OCI-LY3 (cell line): ENCODE measurements around the gene PDE9A.

Experiments
- H2AFZ ChIP-seq: fragments of 200-600, 300-600 bp; shearing (Covaris generic); 2 replicates; pipeline ENCODE4 v1.6.0; 2014; ENCODE audit warnings: antibody characterized with exemption, low read depth, low read length
- H3K27ac ChIP-seq: fragments of 200-600, 300-600 bp; sonication (generic); 2 replicates; pipeline ENCODE4 v1.5.1; 2014; ENCODE audit warnings: mild to moderate bottlenecking, low read length, moderate library complexity, mixed read lengths
- H3K27me3 ChIP-seq: fragments of 200-600, 300-600 bp; sonication (generic); 2 replicates; pipeline ENCODE4 v1.6.1; 2014; ENCODE audit warnings: low read depth, low read length, mixed read lengths
- H3K36me3 ChIP-seq: fragments of 200-600, 300-600 bp; sonication (generic); replicated peaks from 2 replicates; pipeline ENCODE3; 2014; ENCODE audit warnings: low read depth, low read length, mixed read lengths
- H3K4me1 ChIP-seq: fragments of 300-600, 200-600 bp; sonication (generic); 2 replicates; pipeline ENCODE4 v1.6.1; 2014; ENCODE audit warnings: low read length, mixed read lengths
- H3K4me2 ChIP-seq: fragments of 200-600, 300-600 bp; sonication (generic); 2 replicates; pipeline ENCODE4 v1.6.1; 2014; ENCODE audit warnings: low read length, mixed read lengths
- H3K4me3 ChIP-seq: fragments of 300-600, 200-600 bp; sonication (generic); 2 replicates; pipeline ENCODE4 v1.5.1; 2014; ENCODE audit warnings: antibody characterized with exemption, mild to moderate bottlenecking, low read length, moderate library complexity
- H3K79me2 ChIP-seq: fragments of 300-600, 200-600 bp; shearing (Covaris generic); 2 replicates; pipeline ENCODE4 v1.6.1; 2014; ENCODE audit warnings: mild to moderate bottlenecking, low read length, mixed read lengths
- H3K9ac ChIP-seq: fragments of 300-600, 200-600 bp; shearing (Covaris generic); 2 replicates; pipeline ENCODE4 v1.6.0; 2014; ENCODE audit warnings: mild to moderate bottlenecking, low read length, moderate library complexity
- H3K9me3 ChIP-seq: fragments of 200-600, 300-600 bp; shearing (Covaris generic); 2 replicates; pipeline ENCODE4 v1.6.1; 2014; ENCODE audit warnings: low read length, mixed read lengths; ENCODE audit not compliant: insufficient read depth
- H4K20me1 ChIP-seq: fragments of 200-600, 300-600 bp; sonication (generic); 2 replicates; pipeline ENCODE4 v1.6.1; 2016; ENCODE audit warnings: low read length, mixed read lengths; ENCODE audit not compliant: insufficient read depth
- EZH2phosphoT487 ChIP-seq: fragments of 200-600 bp; shearing (Covaris generic); IDR thresholded peaks from 2 replicates; pipeline ENCODE4 v1.6.1; 2018; ENCODE audit warnings: antibody characterized with exemption, mixed run types, low read depth
- TF ChIP-seq, protein P1 (sequence below): fragments of 200-600, 300-600 bp; sonication (generic); IDR thresholded peaks from 2 replicates; pipeline ENCODE4 v1.5.1; 2014; ENCODE audit warnings: antibody characterized with exemption, low read length, low read depth

PDE9A gene

GRCh38 chr21:42683371-42684108 is 30.1 kb downstream of the PDE9A start:
- no peak overlapping the region for H3K27ac ChIP-seq
- H3K4me3 ChIP-seq: no peak overlapping the region
- no peaks in the 10 kb centered on the region for H3K36me3 ChIP-seq
- no peak overlapping the region for H2AFZ ChIP-seq
- no peaks in the 10 kb centered on the region for H4K20me1 ChIP-seq
- H3K79me2 ChIP-seq: no peaks in the 10 kb centered on the region
- H3K9me3 ChIP-seq: no peaks in the 10 kb centered on the region
- no peak for TF ChIP-seq EZH2phosphoT487
- TF ChIP-seq, protein P1, sequence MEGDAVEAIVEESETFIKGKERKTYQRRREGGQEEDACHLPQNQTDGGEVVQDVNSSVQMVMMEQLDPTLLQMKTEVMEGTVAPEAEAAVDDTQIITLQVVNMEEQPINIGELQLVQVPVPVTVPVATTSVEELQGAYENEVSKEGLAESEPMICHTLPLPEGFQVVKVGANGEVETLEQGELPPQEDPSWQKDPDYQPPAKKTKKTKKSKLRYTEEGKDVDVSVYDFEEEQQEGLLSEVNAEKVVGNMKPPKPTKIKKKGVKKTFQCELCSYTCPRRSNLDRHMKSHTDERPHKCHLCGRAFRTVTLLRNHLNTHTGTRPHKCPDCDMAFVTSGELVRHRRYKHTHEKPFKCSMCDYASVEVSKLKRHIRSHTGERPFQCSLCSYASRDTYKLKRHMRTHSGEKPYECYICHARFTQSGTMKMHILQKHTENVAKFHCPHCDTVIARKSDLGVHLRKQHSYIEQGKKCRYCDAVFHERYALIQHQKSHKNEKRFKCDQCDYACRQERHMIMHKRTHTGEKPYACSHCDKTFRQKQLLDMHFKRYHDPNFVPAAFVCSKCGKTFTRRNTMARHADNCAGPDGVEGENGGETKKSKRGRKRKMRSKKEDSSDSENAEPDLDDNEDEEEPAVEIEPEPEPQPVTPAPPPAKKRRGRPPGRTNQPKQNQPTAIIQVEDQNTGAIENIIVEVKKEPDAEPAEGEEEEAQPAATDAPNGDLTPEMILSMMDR: no peak
- H3K4me1 ChIP-seq: no peaks in the 10 kb centered on the region
- H3K27me3 ChIP-seq: no peaks in the 10 kb centered on the region
- H3K4me2 ChIP-seq: no peak overlapping the region
- H3K9ac ChIP-seq: no peak overlapping the region

- Histone ChIP-seq H3K36me3 (no peaks in the 10 kb centered on the region), H3K27me3 (no peaks in the 10 kb centered on the region), H3K79me2 (no peaks in the 10 kb centered on the region), H4K20me1 (no peaks in the 10 kb centered on the region), H3K4me2 (no peak overlapping the region), H3K9me3 (no peaks in the 10 kb centered on the region), H2AFZ (no peak overlapping the region), H3K27ac (no peak overlapping the region), H3K4me3 (no peak overlapping the region), H3K9ac (no peak overlapping the region), H3K4me1 (no peaks in the 10 kb centered on the region)
- TF ChIP-seq, protein P1: no peak
- TF ChIP-seq EZH2phosphoT487: no peak
Measured at GRCh38 chr21:42684109-42684916, 30.9 kb downstream of the PDE9A start.

- no peak overlapping the region for H3K4me3 ChIP-seq
- no peak overlapping the region for H2AFZ ChIP-seq
- no peaks in the 10 kb centered on the region for H3K4me1 ChIP-seq
- no peak overlapping the region for H3K27ac ChIP-seq
- H3K4me2 ChIP-seq: no peak overlapping the region
- no peak overlapping the region for H3K9ac ChIP-seq
- no peaks in the 10 kb centered on the region for H3K36me3 ChIP-seq
- H3K79me2 ChIP-seq: no peaks in the 10 kb centered on the region
- no peaks in the 10 kb centered on the region for H4K20me1 ChIP-seq
- TF ChIP-seq, protein P1: no peak
- TF ChIP-seq EZH2phosphoT487: no peak
- no peaks in the 10 kb centered on the region for H3K27me3 ChIP-seq
- H3K9me3 ChIP-seq: no peaks in the 10 kb centered on the region
Measured at GRCh38 chr21:42685036-42685435, 31.6 kb downstream of the PDE9A start.

- Histone ChIP-seq H3K27ac (no peak overlapping the region), H3K4me1 (no peaks in the 10 kb centered on the region), H2AFZ (no peak overlapping the region), H3K4me2 (no peak overlapping the region), H3K4me3 (no peak overlapping the region), H4K20me1 (no peaks in the 10 kb centered on the region), H3K9ac (no peak overlapping the region), H3K9me3 (no peaks in the 10 kb centered on the region), H3K27me3 (no peaks in the 10 kb centered on the region), H3K36me3 (no peaks in the 10 kb centered on the region), H3K79me2 (no peaks in the 10 kb centered on the region)
- no peak for TF ChIP-seq EZH2phosphoT487
- TF ChIP-seq, protein P1: no peak
Measured at GRCh38 chr21:42685954-42686500, 32.6 kb downstream of the PDE9A start.
